HepG2 (cell line): ENCODE measurements around the gene RNASE7. TPM values are rescaled to one million over a fixed set of nuclear protein-coding genes. Genes with fewer than 3 reads are reported as not detected.

Experiments used
- AGO2 ChIP-seq: fragments of 200-400 bp; formaldehyde crosslinking; optimal IDR thresholded peaks from 2 replicates; pipeline ENCODE3; 2017; ENCODE audit warnings: mild to moderate bottlenecking, low read depth, low read length, moderate library complexity
- ATF7-NPFF ChIP-seq: sonication (generic); formaldehyde crosslinking; IDR thresholded peaks from 2 replicates; pipeline ENCODE4 v1.8.1; 2023; ENCODE audit warnings: mild to moderate bottlenecking, low read depth, missing genetic modification reagents, moderate library complexity
- CCDC6 ChIP-seq: sonication (generic); formaldehyde crosslinking; IDR thresholded peaks from 2 replicates; pipeline ENCODE4 v1.8.1; 2022; ENCODE audit warnings: mild to moderate bottlenecking, missing genetic modification reagents, moderate library complexity
- CREM ChIP-seq, 2 experiments: sonication (generic) in 1 of 2; formaldehyde crosslinking in 1 of 2; IDR thresholded peaks; 2 replicates each; pipeline versions ENCODE4 v1.4.0 to v1.6.1; 2016 to 2020; ENCODE audit warnings: antibody characterized with exemption in 1 of 2, mild to moderate bottlenecking in 1 of 2, missing genetic modification reagents in 1 of 2
- DNMT3B ChIP-seq: conservative IDR thresholded peaks from 2 replicates; pipeline ENCODE4 v1.6.1; 2016; ENCODE audit warnings: missing biosample characterization, control low read depth
- FOXC1 ChIP-seq: sonication (generic); formaldehyde crosslinking; IDR thresholded peaks from 2 replicates; pipeline ENCODE4 v1.8.0; 2022; ENCODE audit warnings: mild to moderate bottlenecking, missing genetic modification reagents, borderline replicate concordance
- FOXJ3 ChIP-seq: sonication (generic); formaldehyde crosslinking; IDR thresholded peaks from 2 replicates; pipeline ENCODE4 v1.4.0; 2020; ENCODE audit warnings: missing genetic modification reagents, mild to moderate bottlenecking, borderline replicate concordance
- KLF12 ChIP-seq: sonication (generic); formaldehyde crosslinking; IDR thresholded peaks from 2 replicates; pipeline ENCODE4 v1.4.0; 2020; ENCODE audit warnings: missing genetic modification reagents, borderline replicate concordance
- MYC ChIP-seq: sonication (generic); formaldehyde crosslinking; IDR thresholded peaks from 2 replicates; pipeline ENCODE4 v1.9.0; 2021; ENCODE audit warnings: missing genetic modification reagents, borderline replicate concordance
- NAIF1 ChIP-seq: sonication (generic); formaldehyde crosslinking; IDR thresholded peaks from 2 replicates; pipeline ENCODE4 v1.5.0; 2020; ENCODE audit warnings: mild to moderate bottlenecking, missing genetic modification reagents, borderline replicate concordance
- NCOA1 ChIP-seq: sonication (generic); formaldehyde crosslinking; IDR thresholded peaks from 2 replicates; pipeline ENCODE4 v1.9.0; 2021; ENCODE audit warnings: missing genetic modification reagents
- NFYC ChIP-seq: IDR thresholded peaks from 2 replicates; pipeline ENCODE4 v1.6.1; 2016; ENCODE audit warnings: missing genetic modification reagents, missing compliant biosample characterization
- PHF20 ChIP-seq: sonication (generic); formaldehyde crosslinking; IDR thresholded peaks from 2 replicates; pipeline ENCODE4 v1.5.0; 2020; ENCODE audit warnings: mild to moderate bottlenecking, missing genetic modification reagents
- RARG ChIP-seq: sonication (generic); formaldehyde crosslinking; IDR thresholded peaks from 2 replicates; pipeline ENCODE4 v1.4.0; 2020; ENCODE audit warnings: low read depth, mild to moderate bottlenecking, missing genetic modification reagents
- YEATS2 ChIP-seq: sonication (generic); formaldehyde crosslinking; IDR thresholded peaks from 2 replicates; pipeline ENCODE4 v1.4.0; 2020; ENCODE audit warnings: missing genetic modification reagents, borderline replicate concordance
- ZKSCAN8 ChIP-seq: IDR thresholded peaks from 2 replicates; pipeline ENCODE4 v1.6.1; 2016; ENCODE audit warnings: borderline replicate concordance, missing genetic modification reagents, missing compliant biosample characterization
- ZNF614 ChIP-seq: IDR thresholded peaks from 2 replicates; pipeline ENCODE4 v1.6.1; 2018; ENCODE audit warnings: missing biosample characterization, missing genetic modification reagents, inconsistent platforms, borderline replicate concordance
- polyA plus RNA-seq, 8 experiments: library from polyadenylated mRNA; depleted of rRNA in 3 of 8; stranded (reverse) in 7 of 8; unstranded in 1 of 8; fragments of >200 nt; fragmentation: Illumina TruSeq in 4 of 8; extraction: Trizol in 4 of 8; gene quantifications; 2 replicates each; pipeline versions ENCODE4 v1.2.1 to v1.2.3, GENCODE V29; 2011 to 2016; ENCODE audit warnings: low read depth in 4 of 8, missing spikeins in 1 of 8, mixed read lengths in 1 of 8; ENCODE audit not compliant: insufficient read depth in 1 of 8
- total RNA-seq, 5 experiments: library from RNA; depleted of rRNA; stranded (reverse); fragments of >200 nt; fragmentation: Illumina TruSeq; extraction: Trizol; gene quantifications; 2 replicates each; pipeline ENCODE4 v1.2.3, GENCODE V29; 2016; ENCODE audit warnings: low read depth in 1 of 5
- TF ChIP-seq, protein P1 (sequence below): sonication (generic); formaldehyde crosslinking; IDR thresholded peaks from 2 replicates; pipeline ENCODE4 v1.5.0; 2020; ENCODE audit warnings: mild to moderate bottlenecking, missing genetic modification reagents
- TF ChIP-seq, protein P2 (sequence below): sonication (generic); formaldehyde crosslinking; IDR thresholded peaks from 2 replicates; pipeline ENCODE4 v1.8.1; 2023; ENCODE audit warnings: missing genetic modification reagents, inconsistent platforms, borderline replicate concordance
- TF ChIP-seq, protein P3 (sequence below): sonication (generic); formaldehyde crosslinking; IDR thresholded peaks from 2 replicates; pipeline ENCODE4; 2020; ENCODE audit warnings: missing genetic modification reagents, mild to moderate bottlenecking, borderline replicate concordance

Gene RNASE7
- total and polyA plus RNA-seq, 2 of the 13 experiments (the other 11 are each of a cell fraction or from before 2014, with no cell fraction given), result 0.04 TPM; not detected in 1

DNA sequence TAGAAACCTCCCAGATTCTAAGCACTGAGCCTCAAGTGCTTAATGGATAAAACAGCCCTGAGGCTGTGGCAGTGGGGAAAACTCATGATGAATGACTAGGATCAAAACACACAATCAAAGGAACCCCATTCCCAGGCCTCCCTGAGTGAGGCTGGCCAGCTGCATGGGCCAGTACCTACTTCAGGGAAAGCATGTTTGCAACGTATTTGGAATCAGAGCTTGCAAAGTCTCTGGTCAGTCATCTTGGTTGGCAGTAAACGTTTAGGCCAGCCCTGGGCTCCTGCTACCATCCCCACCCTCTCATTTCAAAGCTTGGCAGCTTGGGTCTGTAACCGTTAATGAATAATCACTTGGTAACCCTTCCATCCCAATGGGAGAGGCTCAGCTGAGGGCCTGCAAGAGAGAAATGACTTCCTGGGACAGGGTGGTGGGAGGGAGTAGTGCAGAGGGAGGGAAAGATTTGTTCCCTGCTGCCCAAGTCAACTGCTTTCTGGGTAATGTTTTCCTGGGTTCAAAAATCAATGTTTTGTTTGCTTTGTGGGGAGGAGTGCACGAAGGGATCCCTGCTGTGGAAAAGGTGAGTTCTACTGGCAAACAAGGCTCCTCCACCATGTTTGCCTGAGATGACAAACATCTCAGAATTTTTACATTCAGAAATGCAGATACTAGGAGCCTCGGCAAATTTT, 13.4 kb downstream of the RNASE7 start (continued):
- TF ChIP-seq, protein P1, sequence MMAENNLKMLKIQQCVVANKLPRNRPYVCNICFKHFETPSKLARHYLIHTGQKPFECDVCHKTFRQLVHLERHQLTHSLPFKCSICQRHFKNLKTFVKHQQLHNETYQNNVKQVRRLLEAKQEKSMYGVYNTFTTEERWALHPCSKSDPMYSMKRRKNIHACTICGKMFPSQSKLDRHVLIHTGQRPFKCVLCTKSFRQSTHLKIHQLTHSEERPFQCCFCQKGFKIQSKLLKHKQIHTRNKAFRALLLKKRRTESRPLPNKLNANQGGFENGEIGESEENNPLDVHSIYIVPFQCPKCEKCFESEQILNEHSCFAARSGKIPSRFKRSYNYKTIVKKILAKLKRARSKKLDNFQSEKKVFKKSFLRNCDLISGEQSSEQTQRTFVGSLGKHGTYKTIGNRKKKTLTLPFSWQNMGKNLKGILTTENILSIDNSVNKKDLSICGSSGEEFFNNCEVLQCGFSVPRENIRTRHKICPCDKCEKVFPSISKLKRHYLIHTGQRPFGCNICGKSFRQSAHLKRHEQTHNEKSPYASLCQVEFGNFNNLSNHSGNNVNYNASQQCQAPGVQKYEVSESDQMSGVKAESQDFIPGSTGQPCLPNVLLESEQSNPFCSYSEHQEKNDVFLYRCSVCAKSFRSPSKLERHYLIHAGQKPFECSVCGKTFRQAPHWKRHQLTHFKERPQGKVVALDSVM, result peak; percentile 8; the same call in 1 of the 2 replicates
- no peak for TF ChIP-seq DNMT3B (CRISPR knock-in tag)
- TF ChIP-seq CCDC6 (CRISPR knock-in tag), result peak; percentile 86
- TF ChIP-seq ATF7-NPFF, result peak; percentile 70
- 0 out of 2 replicates have a peak, but pooled peaks have one; percentile 60 for TF ChIP-seq PHF20 (CRISPR knock-in tag)
- TF ChIP-seq, protein P2, sequence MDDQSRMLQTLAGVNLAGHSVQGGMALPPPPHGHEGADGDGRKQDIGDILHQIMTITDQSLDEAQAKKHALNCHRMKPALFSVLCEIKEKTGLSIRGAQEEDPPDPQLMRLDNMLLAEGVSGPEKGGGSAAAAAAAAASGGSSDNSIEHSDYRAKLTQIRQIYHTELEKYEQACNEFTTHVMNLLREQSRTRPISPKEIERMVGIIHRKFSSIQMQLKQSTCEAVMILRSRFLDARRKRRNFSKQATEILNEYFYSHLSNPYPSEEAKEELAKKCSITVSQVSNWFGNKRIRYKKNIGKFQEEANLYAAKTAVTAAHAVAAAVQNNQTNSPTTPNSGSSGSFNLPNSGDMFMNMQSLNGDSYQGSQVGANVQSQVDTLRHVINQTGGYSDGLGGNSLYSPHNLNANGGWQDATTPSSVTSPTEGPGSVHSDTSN (CRISPR knock-in tag), result peak; percentile 56; the same call in 1 of the 2 replicates
- TF ChIP-seq NCOA1, result peak; percentile 32; the same call in 1 of the 2 replicates
- peak; percentile 81 for TF ChIP-seq CREM (IDR thresholded peaks at IDR 0.05)
- TF ChIP-seq CREM (CRISPR knock-in tag; IDR thresholded peaks at IDR 0.05), result no peak
- TF ChIP-seq ZNF614, result peak; percentile 90; the same call in 1 of the 2 replicates
- peak; percentile 70 for TF ChIP-seq MYC (CRISPR knock-in tag)
- peak; percentile 83; the same call in 1 of the 2 replicates for TF ChIP-seq YEATS2 (CRISPR knock-in tag)
- TF ChIP-seq NFYC (CRISPR knock-in tag), result 0 out of 2 replicates have a peak, but pooled peaks have one; percentile 28
- peak; percentile 68; the same call in 1 of the 2 replicates for TF ChIP-seq FOXJ3
- peak; percentile 76; the same call in 1 of the 2 replicates for TF ChIP-seq FOXC1 (CRISPR knock-in tag)
- TF ChIP-seq, protein P3, sequence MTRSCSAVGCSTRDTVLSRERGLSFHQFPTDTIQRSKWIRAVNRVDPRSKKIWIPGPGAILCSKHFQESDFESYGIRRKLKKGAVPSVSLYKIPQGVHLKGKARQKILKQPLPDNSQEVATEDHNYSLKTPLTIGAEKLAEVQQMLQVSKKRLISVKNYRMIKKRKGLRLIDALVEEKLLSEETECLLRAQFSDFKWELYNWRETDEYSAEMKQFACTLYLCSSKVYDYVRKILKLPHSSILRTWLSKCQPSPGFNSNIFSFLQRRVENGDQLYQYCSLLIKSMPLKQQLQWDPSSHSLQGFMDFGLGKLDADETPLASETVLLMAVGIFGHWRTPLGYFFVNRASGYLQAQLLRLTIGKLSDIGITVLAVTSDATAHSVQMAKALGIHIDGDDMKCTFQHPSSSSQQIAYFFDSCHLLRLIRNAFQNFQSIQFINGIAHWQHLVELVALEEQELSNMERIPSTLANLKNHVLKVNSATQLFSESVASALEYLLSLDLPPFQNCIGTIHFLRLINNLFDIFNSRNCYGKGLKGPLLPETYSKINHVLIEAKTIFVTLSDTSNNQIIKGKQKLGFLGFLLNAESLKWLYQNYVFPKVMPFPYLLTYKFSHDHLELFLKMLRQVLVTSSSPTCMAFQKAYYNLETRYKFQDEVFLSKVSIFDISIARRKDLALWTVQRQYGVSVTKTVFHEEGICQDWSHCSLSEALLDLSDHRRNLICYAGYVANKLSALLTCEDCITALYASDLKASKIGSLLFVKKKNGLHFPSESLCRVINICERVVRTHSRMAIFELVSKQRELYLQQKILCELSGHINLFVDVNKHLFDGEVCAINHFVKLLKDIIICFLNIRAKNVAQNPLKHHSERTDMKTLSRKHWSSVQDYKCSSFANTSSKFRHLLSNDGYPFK, result 0 out of 2 replicates have a peak, but pooled peaks have one; percentile 50
- no peak for TF ChIP-seq AGO2
- TF ChIP-seq NAIF1 (CRISPR knock-in tag), result no peak
- peak; percentile 84; the same call in 1 of the 2 replicates for TF ChIP-seq KLF12
- 0 out of 2 replicates have a peak, but pooled peaks have one; percentile 22 for TF ChIP-seq RARG
- TF ChIP-seq ZKSCAN8 (CRISPR knock-in tag), result peak; percentile 86
